Fibroblast of villous mesenchyme (primary cell): ENCODE measurements around the gene FNDC1. TPM values are rescaled to one million over a fixed set of nuclear protein-coding genes. Genes with fewer than 3 reads are reported as not detected.

Source experiments
- DNase-seq: peaks from one replicate; pipeline ENCODE4 v3.0.0-alpha.2; 2010; ENCODE audit warnings: low read depth
- H3K4me3 ChIP-seq: 2 replicates; pipeline ENCODE4 v1.5.1; 2011; ENCODE audit warnings: low read depth, mild to moderate bottlenecking, low read length
- total RNA-seq: library from RNA; depleted of rRNA; stranded (reverse); fragments of >200 nt; gene quantifications from 2 replicates; pipeline ENCODE4 v1.2.3, GENCODE V29; 2012
- TF ChIP-seq, protein P1 (sequence below): IDR thresholded peaks from 2 replicates; pipeline ENCODE4 v1.5.1; 2012; ENCODE audit warnings: low read depth, mild to moderate bottlenecking, low read length; ENCODE audit not compliant: insufficient read depth

The FNDC1 gene
- total RNA-seq, 1 donor = under 0.01 TPM

DNA sequence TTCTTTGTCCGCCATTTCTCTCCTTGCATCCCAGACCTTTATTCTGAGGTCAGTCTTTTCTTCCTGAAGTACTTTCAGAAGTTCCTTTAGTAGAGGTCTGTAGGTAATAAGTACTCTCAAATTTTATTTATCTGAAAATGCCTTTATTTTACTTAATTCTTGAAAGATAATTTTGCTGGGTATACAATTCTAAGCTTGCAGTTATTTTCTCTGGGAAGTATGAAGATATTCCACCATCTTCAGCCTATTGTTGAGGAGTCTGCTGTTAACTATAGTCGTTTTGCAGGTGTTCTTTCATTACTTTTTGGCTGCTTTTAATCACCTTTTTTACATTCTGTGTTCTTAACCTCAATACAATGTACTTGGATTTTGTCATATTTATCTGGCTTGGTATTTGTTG, 13.5 kb upstream of the FNDC1 start:
- no peak for DNase-seq
- H3K4me3 ChIP-seq = no peak overlapping the region
- TF ChIP-seq, protein P1, sequence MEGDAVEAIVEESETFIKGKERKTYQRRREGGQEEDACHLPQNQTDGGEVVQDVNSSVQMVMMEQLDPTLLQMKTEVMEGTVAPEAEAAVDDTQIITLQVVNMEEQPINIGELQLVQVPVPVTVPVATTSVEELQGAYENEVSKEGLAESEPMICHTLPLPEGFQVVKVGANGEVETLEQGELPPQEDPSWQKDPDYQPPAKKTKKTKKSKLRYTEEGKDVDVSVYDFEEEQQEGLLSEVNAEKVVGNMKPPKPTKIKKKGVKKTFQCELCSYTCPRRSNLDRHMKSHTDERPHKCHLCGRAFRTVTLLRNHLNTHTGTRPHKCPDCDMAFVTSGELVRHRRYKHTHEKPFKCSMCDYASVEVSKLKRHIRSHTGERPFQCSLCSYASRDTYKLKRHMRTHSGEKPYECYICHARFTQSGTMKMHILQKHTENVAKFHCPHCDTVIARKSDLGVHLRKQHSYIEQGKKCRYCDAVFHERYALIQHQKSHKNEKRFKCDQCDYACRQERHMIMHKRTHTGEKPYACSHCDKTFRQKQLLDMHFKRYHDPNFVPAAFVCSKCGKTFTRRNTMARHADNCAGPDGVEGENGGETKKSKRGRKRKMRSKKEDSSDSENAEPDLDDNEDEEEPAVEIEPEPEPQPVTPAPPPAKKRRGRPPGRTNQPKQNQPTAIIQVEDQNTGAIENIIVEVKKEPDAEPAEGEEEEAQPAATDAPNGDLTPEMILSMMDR = no peak

DNA sequence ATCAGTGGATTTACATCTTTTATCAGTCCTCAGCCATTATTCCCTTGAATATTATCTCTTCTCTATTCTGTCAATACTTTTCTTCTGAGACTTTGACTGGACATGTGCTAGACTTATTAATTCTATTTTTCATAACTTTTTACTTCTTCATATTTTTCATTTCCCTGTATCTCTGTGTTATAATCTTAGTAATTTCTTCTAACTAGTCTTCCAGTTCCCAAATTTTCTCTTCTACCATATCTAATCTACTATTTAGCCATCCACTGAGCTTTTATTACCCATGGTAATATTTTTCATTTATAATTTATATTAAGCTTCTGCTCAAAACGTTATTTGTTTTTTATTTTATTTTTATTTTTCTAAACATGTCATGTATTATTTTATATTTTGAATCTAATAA, 13.1 kb upstream of the FNDC1 start:
- TF ChIP-seq, protein P1 = no peak
- no peak for DNase-seq
- H3K4me3 ChIP-seq = no peak overlapping the region

DNA sequence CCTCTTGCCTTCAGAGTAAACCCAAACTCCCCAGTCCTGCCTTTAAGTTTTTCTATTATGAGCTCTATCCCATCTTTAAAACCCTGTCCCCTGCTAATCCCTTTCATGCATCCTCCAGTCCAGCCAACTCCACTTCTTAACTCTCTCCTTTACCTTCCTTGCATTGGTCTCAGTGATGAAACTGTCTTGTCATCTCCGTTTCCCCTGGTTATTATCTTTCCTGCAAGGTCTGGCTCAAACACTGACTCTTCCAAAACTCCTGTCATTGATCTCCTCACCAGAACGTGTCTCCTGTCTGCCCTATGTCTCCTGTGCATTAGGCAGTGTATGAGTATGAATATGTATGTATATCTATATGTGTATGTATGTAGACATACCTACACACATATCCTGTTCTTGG, 11.8 kb upstream of the FNDC1 start:
- TF ChIP-seq, protein P1 = no peak
- DNase-seq = no peak
- no peak overlapping the region for H3K4me3 ChIP-seq

DNA sequence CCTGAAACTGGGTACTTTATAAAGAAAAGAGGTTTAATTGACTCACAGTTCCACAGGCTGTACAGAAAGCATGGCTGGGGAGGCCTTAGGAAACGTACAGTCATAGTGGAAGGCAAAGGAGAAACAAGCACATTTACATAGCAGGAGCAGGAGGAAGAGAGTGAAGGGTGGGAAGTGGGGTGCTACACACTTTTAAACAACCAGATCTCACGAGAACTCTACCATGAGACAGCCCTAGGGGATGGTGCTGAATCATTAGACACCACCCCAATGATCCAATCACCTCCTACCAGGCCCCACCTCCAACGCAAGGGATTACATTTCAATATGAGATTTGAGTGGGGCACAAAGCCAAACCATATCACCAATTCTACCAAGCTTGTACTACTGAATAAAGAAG, 7.4 kb upstream of the FNDC1 start:
- no peak overlapping the region for H3K4me3 ChIP-seq
- DNase-seq = no peak
- TF ChIP-seq, protein P1 = no peak

DNA sequence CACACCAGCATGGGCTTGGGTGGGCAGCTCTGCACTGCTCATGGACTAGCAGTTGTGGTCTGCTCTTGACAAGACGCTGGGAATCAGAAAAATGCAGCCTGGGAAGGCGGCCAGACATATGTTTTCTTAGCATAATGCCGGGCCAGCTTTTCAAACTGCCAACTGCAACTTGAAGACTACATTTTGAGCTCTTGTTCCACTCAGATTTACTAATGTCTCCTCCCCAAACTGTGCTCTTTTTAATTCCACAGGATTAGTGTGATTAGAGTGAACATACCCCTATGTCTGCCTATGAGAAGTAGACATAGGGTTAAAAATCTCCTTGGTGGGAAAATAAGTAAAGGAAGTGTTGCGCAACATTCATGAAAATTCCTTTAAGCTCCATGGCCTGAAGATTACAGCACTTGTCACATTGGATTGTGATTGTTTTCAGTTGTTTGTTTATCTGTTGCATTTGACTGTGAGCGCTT, 5.3 kb upstream of the FNDC1 start:
- peak; percentile 38 for DNase-seq
- TF ChIP-seq, protein P1 = no peak
- no peak overlapping the region for H3K4me3 ChIP-seq

DNA sequence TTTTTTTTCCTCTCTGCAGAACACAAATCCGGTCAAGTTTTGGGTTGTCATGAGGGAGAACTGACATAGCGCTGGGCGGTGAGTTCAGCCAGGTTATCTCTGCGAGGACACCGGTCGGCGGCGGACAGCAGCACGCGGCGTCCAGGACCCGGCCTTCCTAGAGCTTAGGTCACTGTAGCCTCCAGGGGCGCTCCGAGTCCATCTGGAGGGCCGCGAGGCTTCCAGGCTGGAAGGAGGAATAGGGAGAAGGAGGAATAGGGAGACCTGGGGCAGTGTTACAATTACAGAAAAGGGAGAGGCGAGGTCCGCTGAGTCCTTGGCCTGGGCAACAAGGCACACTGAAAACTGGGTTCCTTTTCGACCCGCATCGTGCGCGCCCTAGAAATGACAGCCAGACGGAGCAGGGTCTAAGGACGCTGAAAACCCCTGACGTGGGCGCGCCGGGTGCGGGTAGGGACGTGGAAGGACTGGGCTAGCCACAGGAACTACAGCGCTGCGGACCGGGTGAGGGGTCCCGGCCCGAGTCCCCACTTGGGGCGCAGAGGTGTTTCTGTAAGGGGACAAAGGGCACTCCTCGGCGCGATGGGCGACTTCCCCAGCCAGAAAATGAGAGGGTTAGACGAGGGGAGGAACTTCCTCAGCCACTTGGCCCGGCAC, 536 bp upstream of the FNDC1 start:
- H3K4me3 ChIP-seq = peak overlapping the region; percentile 23
- TF ChIP-seq, protein P1 = peak; percentile 29
- peak; percentile 42 for DNase-seq
